HG03378 (cell line): ENCODE data around the gene PSD4.

Source experiments
- ATAC-seq: cut with Tn5 transposase; IDR thresholded peaks from one replicate; pipeline ENCODE4 v1.9.1; 2021; ENCODE audit warnings: mild to moderate bottlenecking, moderate library complexity; ENCODE audit not compliant: unreplicated experiment

Gene PSD4

GRCh38 chr2:113258471-113259147 is 84.8 kb downstream of the PSD4 start:
- ATAC-seq = no peak
